ENCODE results near the gene APBA1.

Gene APBA1

GRCh38 chr9:69655065-69655464 lies 17.1 kb downstream of the APBA1 start:
- DNase-seq, result no peak

DNA sequence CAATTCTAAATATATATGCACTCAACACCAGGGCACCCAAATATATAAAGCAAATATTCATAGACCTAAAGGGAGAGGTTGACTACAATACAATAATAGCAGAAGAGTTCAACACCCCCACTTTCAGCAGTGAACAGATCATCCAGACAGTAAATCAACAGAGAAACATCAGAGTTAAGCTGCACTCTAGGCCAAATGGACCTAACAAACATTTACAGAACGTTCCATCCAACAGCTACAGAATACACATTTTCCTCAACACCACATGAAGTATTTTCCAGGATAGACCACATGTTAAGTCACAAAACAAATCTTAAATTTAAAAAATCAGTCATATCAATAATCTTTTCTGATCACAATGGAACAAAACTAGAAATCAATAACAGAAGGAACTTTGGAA lies 18.9 kb downstream of the APBA1 start:
- DNase-seq, result no peak

DNA sequence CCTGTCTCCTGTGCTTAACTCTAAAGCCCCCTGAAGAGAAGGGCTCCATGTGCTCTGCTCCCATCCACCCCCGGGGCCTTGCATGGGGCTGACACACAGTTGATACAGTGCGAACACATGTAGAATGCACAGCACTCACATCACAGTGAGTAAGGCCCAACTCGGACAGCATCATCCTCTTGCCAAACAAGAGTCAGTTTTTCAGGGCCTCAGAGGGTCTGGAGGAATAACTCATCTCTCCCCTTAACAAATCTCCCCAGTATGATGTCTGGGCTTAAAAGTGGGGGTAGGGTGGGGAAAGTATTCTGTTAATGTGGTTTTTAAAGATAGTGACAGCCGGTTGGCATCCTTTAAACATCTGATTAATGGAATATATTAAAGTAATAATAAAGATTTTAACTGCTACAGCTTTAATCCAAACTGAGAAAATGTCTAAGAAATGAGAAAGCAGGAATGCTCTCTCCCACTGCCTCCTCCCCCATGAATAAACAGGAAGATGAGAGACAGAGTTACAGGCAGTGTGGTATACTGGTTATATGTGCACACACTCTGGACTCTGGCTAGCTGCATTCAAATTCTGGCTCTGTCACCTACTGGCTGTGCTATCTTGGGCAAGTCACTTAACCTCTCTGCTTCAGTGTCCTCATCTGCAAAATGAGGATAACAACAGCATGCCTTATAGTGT lies 22.5 kb downstream of the APBA1 start:
- DNase-seq, result no peak

DNA sequence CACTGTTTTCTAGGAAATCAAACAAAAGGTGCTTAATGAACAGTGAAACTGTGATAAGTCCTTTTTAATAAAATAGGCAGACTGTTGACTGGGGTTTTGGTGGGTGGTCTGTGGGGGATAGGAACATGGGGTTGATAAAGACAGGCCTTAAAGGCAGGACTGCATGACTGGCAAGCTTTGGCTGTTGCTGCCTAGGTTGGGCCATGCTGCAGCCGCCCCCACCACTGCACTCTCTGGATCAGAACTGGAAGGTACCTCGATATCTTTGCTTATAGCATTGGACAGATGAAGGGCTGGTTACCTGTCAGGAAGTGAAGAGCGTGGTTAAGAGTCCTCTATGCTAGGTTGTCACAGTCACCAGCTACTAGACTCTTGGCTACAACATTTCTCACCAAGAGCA lies 24.4 kb downstream of the APBA1 start:
- DNase-seq, result no peak

DNA sequence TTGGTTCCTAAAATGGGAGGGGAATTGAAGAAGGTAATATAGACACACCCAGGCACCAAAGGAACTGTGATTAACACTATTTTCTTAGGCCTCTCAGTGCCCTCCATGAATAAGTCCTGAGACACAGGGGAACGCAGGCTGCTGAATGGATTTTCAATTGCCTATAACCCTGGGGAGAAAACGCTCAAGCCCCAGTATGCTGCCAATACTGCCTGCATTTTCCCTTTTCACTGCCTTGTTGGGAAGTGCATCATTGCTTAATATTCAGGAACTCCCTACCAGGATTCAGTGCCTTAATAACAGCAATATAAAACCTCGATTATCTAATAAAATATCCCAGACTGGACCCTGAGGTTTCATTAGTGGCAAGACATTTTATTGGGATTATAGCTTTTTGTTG lies 25.4 kb downstream of the APBA1 start:
- DNase-seq, result no peak

- no peak for DNase-seq
These were observed 26.7 kb downstream of the APBA1 start for GRCh38 chr9:69645488-69645887.

GRCh38 chr9:69643098-69643497 lies 29.1 kb downstream of the APBA1 start:
- no peak for DNase-seq

DNA sequence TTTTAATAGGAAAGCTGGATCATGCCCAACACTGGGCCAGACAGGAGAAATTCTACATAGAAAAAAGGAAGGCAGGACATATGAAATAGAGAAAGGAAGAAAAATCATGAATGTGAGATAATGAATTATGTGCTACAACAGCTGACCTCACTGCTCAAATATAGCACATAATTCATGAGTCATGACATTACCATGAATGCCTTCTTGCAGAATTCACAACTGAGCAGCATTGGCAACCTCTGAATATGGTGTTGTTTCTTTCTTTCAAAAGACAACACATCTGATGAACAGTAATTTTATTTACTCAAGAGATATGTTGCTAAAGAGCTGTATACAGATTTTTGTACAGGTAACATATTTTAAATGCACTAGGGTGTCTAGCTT lies 34.4 kb downstream of the APBA1 start:
- DNase-seq, result no peak

- no peak for DNase-seq
These were observed 34.9 kb downstream of the APBA1 start for GRCh38 chr9:69637193-69637816.

GRCh38 chr9:69633716-69634115 lies 38.5 kb downstream of the APBA1 start:
- no peak for DNase-seq

GRCh38 chr9:69632768-69633167 lies 39.4 kb downstream of the APBA1 start:
- no peak for DNase-seq

DNA sequence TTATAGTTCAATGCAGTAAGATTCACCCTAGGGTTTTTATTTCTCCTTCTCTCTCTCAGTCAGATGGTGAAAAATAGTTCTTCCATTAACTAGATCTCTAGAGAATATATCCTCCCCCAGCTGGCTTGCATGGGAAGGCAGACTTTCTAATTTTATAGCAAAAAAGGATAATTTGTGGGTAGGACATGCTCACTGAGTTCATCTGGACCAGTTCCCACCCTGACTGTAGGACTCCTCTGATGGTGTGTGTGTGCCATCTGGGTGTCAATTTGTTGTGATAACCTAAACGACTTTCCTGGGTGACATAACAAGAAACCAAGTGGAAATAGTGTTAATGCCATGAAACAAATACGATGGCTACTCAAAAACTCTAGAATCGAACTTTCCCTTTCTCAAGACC lies 44.9 kb downstream of the APBA1 start:
- no peak for DNase-seq

DNA sequence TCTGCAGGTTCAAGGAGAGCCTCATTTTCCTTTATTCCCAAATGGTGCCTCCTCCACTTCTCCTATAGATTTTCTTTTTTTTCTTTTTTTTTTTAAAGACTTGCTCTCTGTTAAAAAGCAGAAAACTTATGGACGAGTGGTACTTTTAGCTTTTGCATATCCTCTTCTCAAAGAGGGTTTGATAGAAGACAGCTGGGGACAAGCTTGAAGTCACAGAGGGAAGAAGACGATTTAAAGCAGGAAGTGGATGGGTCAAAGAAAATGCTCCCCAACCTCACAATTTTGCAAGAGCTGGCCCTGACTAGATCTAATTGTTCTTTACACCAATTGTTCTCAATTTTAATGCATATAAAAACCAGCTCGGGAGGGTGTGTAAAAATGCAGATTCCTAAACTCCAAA lies 48.9 kb downstream of the APBA1 start:
- DNase-seq, result no peak

GRCh38 chr9:69622676-69623075 lies 49.5 kb downstream of the APBA1 start:
- no peak for DNase-seq

- no peak for DNase-seq
These were observed 50.3 kb downstream of the APBA1 start for GRCh38 chr9:69621730-69622460.

- DNase-seq, result no peak
These were observed 51.4 kb downstream of the APBA1 start for GRCh38 chr9:69620731-69621130.

DNA sequence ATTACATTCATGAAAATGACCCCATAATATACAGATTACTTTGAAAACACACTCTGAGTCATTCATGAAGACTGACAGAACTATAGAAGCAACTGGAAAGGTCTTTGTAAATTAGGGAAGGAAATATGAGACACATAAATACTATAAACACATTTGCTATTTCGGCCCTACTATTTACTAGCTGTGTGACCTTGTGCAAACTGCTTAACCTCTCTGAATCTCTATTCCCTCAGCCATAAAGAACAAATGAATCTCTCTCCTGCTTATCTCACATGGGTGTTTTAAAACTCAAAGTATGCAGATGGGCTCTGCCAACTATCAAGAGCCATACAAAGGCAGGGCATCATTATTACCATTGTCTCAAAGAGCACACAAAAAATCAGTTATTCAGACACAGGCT lies 52.9 kb downstream of the APBA1 start:
- no peak for DNase-seq

GRCh38 chr9:69617006-69617405 lies 55.2 kb downstream of the APBA1 start:
- no peak for DNase-seq

DNA sequence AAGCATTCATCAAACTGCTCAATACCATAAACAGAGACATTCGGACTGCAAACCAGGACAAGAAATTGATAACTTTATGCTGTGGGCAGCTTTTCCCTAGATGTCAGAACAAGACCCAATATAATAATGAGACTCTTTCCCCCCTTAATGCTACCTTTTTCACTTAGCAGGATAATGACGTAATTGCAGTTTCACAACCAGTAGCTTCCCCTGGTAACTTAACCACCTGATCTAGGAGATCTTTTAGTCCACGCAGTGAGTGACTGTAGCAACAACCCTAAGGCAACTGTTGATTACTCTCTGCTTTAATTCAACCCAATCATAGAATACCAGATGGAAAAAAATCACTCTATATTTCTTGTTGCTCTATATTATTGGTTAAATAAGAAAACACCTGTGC lies 56.3 kb downstream of the APBA1 start:
- no peak for DNase-seq

- no peak for DNase-seq
These were observed 61.0 kb downstream of the APBA1 start for GRCh38 chr9:69611221-69611620.

DNA sequence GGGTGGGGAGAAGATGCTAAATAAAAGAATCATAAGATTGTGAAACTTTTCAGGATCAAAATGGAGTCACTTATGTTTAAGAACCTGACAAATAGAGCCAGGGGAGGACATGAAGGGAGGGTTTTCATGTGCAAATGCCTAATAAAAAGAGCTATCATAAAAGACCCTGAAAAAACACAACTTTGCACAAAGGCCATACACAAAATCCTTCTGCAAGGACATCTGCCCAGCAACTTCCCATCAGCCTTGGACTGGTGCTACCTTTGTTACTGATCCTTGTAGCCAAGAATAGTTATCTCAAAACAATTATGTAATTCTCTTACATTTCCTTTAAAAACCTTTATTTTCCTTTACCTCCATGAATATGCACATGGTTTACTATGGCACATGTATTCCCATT lies 63.0 kb downstream of the APBA1 start:
- no peak for DNase-seq

DNA sequence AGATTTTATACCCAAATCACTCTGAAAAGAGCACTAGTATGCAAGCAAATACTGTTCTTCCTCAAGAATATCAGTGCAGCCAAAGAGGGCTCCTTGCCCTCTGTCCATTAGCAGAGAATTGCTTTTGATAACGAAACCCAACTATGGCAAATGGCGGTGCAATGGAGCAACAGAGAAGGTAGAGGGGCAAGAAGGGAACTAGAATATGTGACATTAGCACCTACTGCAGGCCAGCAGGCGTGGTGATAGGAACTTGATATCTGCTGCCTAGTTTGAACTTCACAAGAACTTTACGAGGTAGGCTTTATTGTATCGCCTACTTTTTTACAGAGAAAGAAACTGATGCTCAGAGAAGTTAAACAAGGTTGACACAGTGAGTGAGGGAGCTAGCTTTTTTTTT lies 66.1 kb downstream of the APBA1 start:
- no peak for DNase-seq

- no peak for DNase-seq
These were observed 66.8 kb downstream of the APBA1 start for GRCh38 chr9:69605406-69605805.

GRCh38 chr9:69604568-69605219 lies 67.5 kb downstream of the APBA1 start:
- no peak for DNase-seq

Data from stimulated activated CD4-positive, alpha-beta T cell treated with anti-CD3 and anti-CD28 coated beads, Interleukin-12 subunit alpha, Interleukin-12 subunit beta, amount 100 ng/mL, for 4 hours (primary cell).